Liver (tissue), 9 donors: ENCODE results near the gene PIEZO1. TPM values are rescaled to one million over a fixed set of nuclear protein-coding genes. Genes with fewer than 3 reads are reported as not detected.

ENCODE experiments used
- DNase-seq: peaks from one replicate; pipeline ENCODE4 v3.0.0-alpha.2; 2017; ENCODE audit warnings: low spot score
- H3K27ac ChIP-seq, 2 donors: one replicate each; pipeline ENCODE4 v1.7.0; 2013; ENCODE audit warnings: inconsistent platforms in 2 of 2, low read length in 2 of 2, control low read depth in 1 of 2, low read depth in 1 of 2, mild to moderate bottlenecking in 1 of 2
- H3K27me3 ChIP-seq, 4 donors: one replicate each; pipeline versions ENCODE4 v1.6.1 to v1.7.0; 2013; ENCODE audit warnings: low read length in 3 of 4, inconsistent platforms in 1 of 4, mild to moderate bottlenecking in 1 of 4, moderate library complexity in 1 of 4; ENCODE audit not compliant: control insufficient read depth in 4 of 4, insufficient read depth in 4 of 4
- H3K36me3 ChIP-seq, 4 donors: one replicate each; pipeline versions ENCODE4 v1.6.1 to v1.7.0; 2013; ENCODE audit warnings: low read length in 3 of 4, mild to moderate bottlenecking in 3 of 4, low read depth in 1 of 4, moderate library complexity in 1 of 4; ENCODE audit not compliant: control insufficient read depth in 4 of 4, insufficient read depth in 3 of 4
- H3K4me1 ChIP-seq, 4 donors: one replicate each; pipeline versions ENCODE4 v1.6.1 to v1.7.0; 2013; ENCODE audit warnings: low read length in 3 of 4, mild to moderate bottlenecking in 3 of 4, moderate library complexity in 1 of 4; ENCODE audit not compliant: control insufficient read depth in 4 of 4, insufficient read depth in 4 of 4
- H3K4me3 ChIP-seq, 3 donors: one replicate each; pipeline versions ENCODE4 v1.6.1 to v1.7.0; 2013; ENCODE audit warnings: low read length in 3 of 3, control low read depth in 1 of 3, low read depth in 1 of 3, mild to moderate bottlenecking in 1 of 3
- H3K9ac ChIP-seq, 2 donors: one replicate each; pipeline ENCODE4 v1.7.0; 2013; ENCODE audit warnings: low read length in 2 of 2, mild to moderate bottlenecking in 2 of 2, moderate library complexity in 2 of 2, control low read depth in 1 of 2, low read depth in 1 of 2
- H3K9me3 ChIP-seq, 4 donors: one replicate each; pipeline versions ENCODE4 v1.6.1 to v1.7.0; 2013; ENCODE audit warnings: low read length in 3 of 4; ENCODE audit not compliant: control insufficient read depth in 4 of 4
- ATF3 ChIP-seq: IDR thresholded peaks from 2 replicates; pipeline ENCODE4 v1.6.1; 2016; ENCODE audit warnings: antibody characterized with exemption
- CTCF ChIP-seq: fragments of 150-350 bp; IDR thresholded peaks from 2 replicates; pipeline ENCODE4 v1.5.1; 2017; ENCODE audit warnings: improper control_type of control experiment, low read depth, low read length; ENCODE audit not compliant: missing input control
- EGR1 ChIP-seq, 2 donors: IDR thresholded peaks; 2 replicates each; pipeline ENCODE4 v1.6.1; 2016 to 2018; ENCODE audit warnings: antibody characterized with exemption in 2 of 2, low read depth in 2 of 2
- FOXA1 ChIP-seq: IDR thresholded peaks from 2 replicates; pipeline ENCODE4 v1.6.1; 2016; ENCODE audit warnings: antibody characterized with exemption
- FOXA2 ChIP-seq: IDR thresholded peaks from 2 replicates; pipeline ENCODE4 v1.6.1; 2016; ENCODE audit warnings: antibody characterized with exemption
- GABPA ChIP-seq, 2 donors: IDR thresholded peaks in 1 of 2; conservative IDR thresholded peaks in 1 of 2; 2 replicates each; pipeline ENCODE4 v1.6.1; 2016; ENCODE audit warnings: antibody characterized with exemption in 2 of 2, mild to moderate bottlenecking in 1 of 2, moderate library complexity in 1 of 2
- HNF4A ChIP-seq, 2 donors: conservative IDR thresholded peaks; 2 replicates each; pipeline ENCODE4 v1.6.1; 2016; ENCODE audit warnings: antibody characterized with exemption in 2 of 2, mild to moderate bottlenecking in 2 of 2
- HNF4G ChIP-seq: IDR thresholded peaks from 2 replicates; pipeline ENCODE4 v1.6.1; 2016; ENCODE audit warnings: antibody characterized with exemption
- JUND ChIP-seq, 2 donors: IDR thresholded peaks; 2 replicates each; pipeline ENCODE4 v1.6.1; 2016; ENCODE audit warnings: antibody characterized with exemption in 2 of 2
- MAX ChIP-seq: IDR thresholded peaks from 2 replicates; pipeline ENCODE4 v1.6.1; 2016; ENCODE audit warnings: antibody characterized with exemption
- NR2F2 ChIP-seq: IDR thresholded peaks from 2 replicates; pipeline ENCODE4 v1.6.1; 2016; ENCODE audit warnings: antibody characterized with exemption
- RAD21 ChIP-seq, 2 donors: IDR thresholded peaks; 2 replicates each; pipeline ENCODE4 v1.6.1; 2016; ENCODE audit warnings: antibody characterized with exemption in 2 of 2, mild to moderate bottlenecking in 2 of 2
- REST ChIP-seq: IDR thresholded peaks from 2 replicates; pipeline ENCODE4 v1.6.1; 2016; ENCODE audit warnings: antibody characterized with exemption, mild to moderate bottlenecking
- RXRA ChIP-seq, 2 donors: IDR thresholded peaks; 2 replicates each; pipeline ENCODE4 v1.6.1; 2017 to 2018; ENCODE audit warnings: antibody characterized with exemption in 2 of 2, mild to moderate bottlenecking in 1 of 2
- SP1 ChIP-seq: IDR thresholded peaks from 2 replicates; pipeline ENCODE4 v1.6.1; 2018; ENCODE audit warnings: antibody characterized with exemption, mild to moderate bottlenecking
- TAF1 ChIP-seq: conservative IDR thresholded peaks from 2 replicates; pipeline ENCODE4 v1.6.1; 2016; ENCODE audit warnings: antibody characterized with exemption, mild to moderate bottlenecking
- YY1 ChIP-seq: IDR thresholded peaks from 2 replicates; pipeline ENCODE4 v1.6.1; 2016; ENCODE audit warnings: antibody characterized with exemption, mild to moderate bottlenecking
- ZBTB33 ChIP-seq: IDR thresholded peaks from 2 replicates; pipeline ENCODE4 v1.6.1; 2016; ENCODE audit warnings: antibody characterized with exemption
- WGBS: extraction: QIAGEN DNeasy Blood & Tissue Kit; methylation state at CpG from one replicate; pipeline ENCODE4 v1.1.7; 2013; 5-methylcytosine and 5-hydroxymethylcytosine counted together
- polyA plus RNA-seq, 2 donors: library from polyadenylated mRNA; stranded (reverse) in 1 of 2; unstranded in 1 of 2; fragments of 200-250 nt in 1 of 2; fragments of >200 nt in 1 of 2; fragmentation: Nextera tagmentation in 1 of 2; extraction: Ambion mirVana in 1 of 2; gene quantifications; one replicate each; pipeline versions ENCODE4 v1.2.1 to v1.2.3, GENCODE V29; 2013 to 2015
- total RNA-seq, 2 donors: library from RNA; depleted of rRNA; stranded (reverse); fragments of >200 nt; gene quantifications; one replicate each; pipeline ENCODE4 v1.2.3, GENCODE V29; 2014
- donor health status: healthy.
- donor health status: healthy.
- donor health status: healthy.
- donor health status: healthy.
- donor health status: healthy.

Gene PIEZO1
- total and polyA plus RNA-seq, 4 donors: 15.3 to 74.7 (median 59.2) TPM

- Histone ChIP-seq H3K4me1 (peaks cover 10 to 23% (median 12%) of the 10 kb centered on the region in 4 donors), H3K9me3 (no peaks in the 10 kb centered on the region), H3K27ac (no peak overlapping the region), H3K9ac (no peak overlapping the region), H3K27me3 (no peaks in the 10 kb centered on the region), H3K36me3 (no peaks in the 10 kb centered on the region), H3K4me3 (no peak overlapping the region)
- no peak for DNase-seq
- TF ChIP-seq CTCF: no peak
- TF ChIP-seq YY1: no peak
- TF ChIP-seq FOXA2: no peak
- no peak for TF ChIP-seq HNF4A (conservative IDR thresholded peaks at IDR 0.05)
- no peak for TF ChIP-seq JUND (IDR thresholded peaks at IDR 0.05)
- TF ChIP-seq GABPA (IDR thresholded peaks at IDR 0.05 in 1 of 2, conservative IDR thresholded peaks at IDR 0.05 in 1 of 2): no peak
- TF ChIP-seq EGR1 (IDR thresholded peaks at IDR 0.05; ENCODE audit: low read depth in 2 of 2): no peak
- TF ChIP-seq ATF3: no peak
- no peak for TF ChIP-seq RAD21 (IDR thresholded peaks at IDR 0.05)
- TF ChIP-seq REST: no peak
- TF ChIP-seq NR2F2: no peak
- TF ChIP-seq TAF1: no peak
- TF ChIP-seq RXRA (IDR thresholded peaks at IDR 0.05): no peak
- no peak for TF ChIP-seq SP1
- TF ChIP-seq ZBTB33: no peak
- no peak for TF ChIP-seq FOXA1
- no peak for TF ChIP-seq HNF4G
- TF ChIP-seq MAX: no peak
- 89% methylated on average over 6 of the region's 6 CpGs for WGBS
Measured at GRCh38 chr16:88800277-88800592, 15.2 kb upstream of the PIEZO1 start.
